ENCODE measurements around the gene SWT1.

Gene SWT1

GRCh38 chr1:185258676-185259075 lies 101.7 kb downstream of the SWT1 start:
- Histone ChIP-seq H3K4me3 (ENCODE audit: low read length) (no peak overlapping the region), H3K9ac (ENCODE audit: low read length) (no peak overlapping the region), H3K27ac (ENCODE audit: low read depth, low read length) (no peak overlapping the region), H3K36me3 (ENCODE audit: control insufficient read depth, insufficient read depth, low read length) (no peaks in the 10 kb centered on the region), H3K27me3 (ENCODE audit: control insufficient read depth, insufficient read depth, low read length) (no peaks in the 10 kb centered on the region), H3K4me1 (ENCODE audit: control insufficient read depth, insufficient read depth, low read length) (no peaks in the 10 kb centered on the region)

GRCh38 chr1:185260611-185261010 lies 103.6 kb downstream of the SWT1 start:
- H3K27me3 ChIP-seq (ENCODE audit: control insufficient read depth, insufficient read depth, low read length), result no peaks in the 10 kb centered on the region
- H3K36me3 ChIP-seq (ENCODE audit: control insufficient read depth, insufficient read depth, low read length), result no peaks in the 10 kb centered on the region
- no peak overlapping the region for H3K4me3 ChIP-seq (ENCODE audit: low read length)
- H3K27ac ChIP-seq (ENCODE audit: low read depth, low read length), result no peak overlapping the region
- no peak overlapping the region for H3K9ac ChIP-seq (ENCODE audit: low read length)
- no peaks in the 10 kb centered on the region for H3K4me1 ChIP-seq (ENCODE audit: control insufficient read depth, insufficient read depth, low read length)

GRCh38 chr1:185262151-185262550 lies 105.2 kb downstream of the SWT1 start:
- Histone ChIP-seq H3K27me3 (ENCODE audit: control insufficient read depth, insufficient read depth, low read length) (no peaks in the 10 kb centered on the region), H3K27ac (ENCODE audit: low read depth, low read length) (no peak overlapping the region), H3K4me3 (ENCODE audit: low read length) (no peak overlapping the region), H3K4me1 (ENCODE audit: control insufficient read depth, insufficient read depth, low read length) (no peaks in the 10 kb centered on the region), H3K9ac (ENCODE audit: low read length) (no peak overlapping the region), H3K36me3 (ENCODE audit: control insufficient read depth, insufficient read depth, low read length) (no peaks in the 10 kb centered on the region)

- Histone ChIP-seq H3K27me3 (ENCODE audit: control insufficient read depth, insufficient read depth, low read length) (no peaks in the 10 kb centered on the region), H3K27ac (ENCODE audit: low read depth, low read length) (no peak overlapping the region), H3K4me3 (ENCODE audit: low read length) (no peak overlapping the region), H3K4me1 (ENCODE audit: control insufficient read depth, insufficient read depth, low read length) (no peaks in the 10 kb centered on the region), H3K9ac (ENCODE audit: low read length) (no peak overlapping the region), H3K36me3 (ENCODE audit: control insufficient read depth, insufficient read depth, low read length) (no peaks in the 10 kb centered on the region)
Measured at GRCh38 chr1:185263292-185263691, 106.3 kb downstream of the SWT1 start.

GRCh38 chr1:185263780-185264179 lies 106.8 kb downstream of the SWT1 start:
- Histone ChIP-seq H3K9ac (ENCODE audit: low read length) (no peak overlapping the region), H3K27me3 (ENCODE audit: control insufficient read depth, insufficient read depth, low read length) (no peaks in the 10 kb centered on the region), H3K4me1 (ENCODE audit: control insufficient read depth, insufficient read depth, low read length) (no peaks in the 10 kb centered on the region), H3K36me3 (ENCODE audit: control insufficient read depth, insufficient read depth, low read length) (no peaks in the 10 kb centered on the region), H3K27ac (ENCODE audit: low read depth, low read length) (no peak overlapping the region), H3K4me3 (ENCODE audit: low read length) (no peak overlapping the region)

GRCh38 chr1:185265314-185265713 lies 108.3 kb downstream of the SWT1 start:
- Histone ChIP-seq H3K4me1 (ENCODE audit: control insufficient read depth, insufficient read depth, low read length) (no peaks in the 10 kb centered on the region), H3K36me3 (ENCODE audit: control insufficient read depth, insufficient read depth, low read length) (no peaks in the 10 kb centered on the region)

GRCh38 chr1:185267301-185267700 lies 110.3 kb downstream of the SWT1 start:
- no peak overlapping the region for H3K27ac ChIP-seq (ENCODE audit: low read depth, low read length)
- no peaks in the 10 kb centered on the region for H3K36me3 ChIP-seq (ENCODE audit: control insufficient read depth, insufficient read depth, low read length)
- H3K4me1 ChIP-seq (ENCODE audit: control insufficient read depth, insufficient read depth, low read length), result no peaks in the 10 kb centered on the region
- H3K4me3 ChIP-seq (ENCODE audit: low read length), result no peak overlapping the region
- no peak overlapping the region for H3K9ac ChIP-seq (ENCODE audit: low read length)
- no peaks in the 10 kb centered on the region for H3K27me3 ChIP-seq (ENCODE audit: control insufficient read depth, insufficient read depth, low read length)

More at GRCh38 chr1:185265314-185265713, 108.3 kb downstream of the SWT1 start:
- Histone ChIP-seq H3K4me3 (ENCODE audit: low read length) (no peak overlapping the region), H3K27ac (ENCODE audit: low read depth, low read length) (no peak overlapping the region), H3K27me3 (ENCODE audit: control insufficient read depth, insufficient read depth, low read length) (no peaks in the 10 kb centered on the region), H3K9ac (ENCODE audit: low read length) (no peak overlapping the region)

- no peaks in the 10 kb centered on the region for H3K27me3 ChIP-seq (ENCODE audit: control insufficient read depth, insufficient read depth, low read length)
- no peak overlapping the region for H3K27ac ChIP-seq (ENCODE audit: low read depth, low read length)
- no peaks in the 10 kb centered on the region for H3K36me3 ChIP-seq (ENCODE audit: control insufficient read depth, insufficient read depth, low read length)
Measured at GRCh38 chr1:185267701-185268100, 110.7 kb downstream of the SWT1 start.

GRCh38 chr1:185268352-185268751 lies 111.4 kb downstream of the SWT1 start:
- H3K4me1 ChIP-seq (ENCODE audit: control insufficient read depth, insufficient read depth, low read length), result no peaks in the 10 kb centered on the region
- no peaks in the 10 kb centered on the region for H3K27me3 ChIP-seq (ENCODE audit: control insufficient read depth, insufficient read depth, low read length)
- H3K9ac ChIP-seq (ENCODE audit: low read length), result no peak overlapping the region
- no peak overlapping the region for H3K4me3 ChIP-seq (ENCODE audit: low read length)
- no peaks in the 10 kb centered on the region for H3K36me3 ChIP-seq (ENCODE audit: control insufficient read depth, insufficient read depth, low read length)
- no peak overlapping the region for H3K27ac ChIP-seq (ENCODE audit: low read depth, low read length)

More at GRCh38 chr1:185267701-185268100, 110.7 kb downstream of the SWT1 start:
- Histone ChIP-seq H3K4me1 (ENCODE audit: control insufficient read depth, insufficient read depth, low read length) (no peaks in the 10 kb centered on the region), H3K4me3 (ENCODE audit: low read length) (no peak overlapping the region), H3K9ac (ENCODE audit: low read length) (no peak overlapping the region)

GRCh38 chr1:185271921-185272320 lies 115.0 kb downstream of the SWT1 start:
- H3K4me1 ChIP-seq (ENCODE audit: control insufficient read depth, insufficient read depth, low read length), result no peaks in the 10 kb centered on the region

GRCh38 chr1:185279571-185279970 lies 122.6 kb downstream of the SWT1 start:
- Histone ChIP-seq H3K27me3 (ENCODE audit: control insufficient read depth, insufficient read depth, low read length) (no peaks in the 10 kb centered on the region), H3K4me3 (ENCODE audit: low read length) (no peak overlapping the region), H3K4me1 (ENCODE audit: control insufficient read depth, insufficient read depth, low read length) (no peaks in the 10 kb centered on the region), H3K9ac (ENCODE audit: low read length) (no peak overlapping the region), H3K36me3 (ENCODE audit: control insufficient read depth, insufficient read depth, low read length) (no peaks in the 10 kb centered on the region), H3K27ac (ENCODE audit: low read depth, low read length) (no peak overlapping the region)

More at GRCh38 chr1:185271921-185272320, 115.0 kb downstream of the SWT1 start:
- H3K9ac ChIP-seq (ENCODE audit: low read length), result no peak overlapping the region
- H3K27me3 ChIP-seq (ENCODE audit: control insufficient read depth, insufficient read depth, low read length), result no peaks in the 10 kb centered on the region
- no peak overlapping the region for H3K4me3 ChIP-seq (ENCODE audit: low read length)
- no peaks in the 10 kb centered on the region for H3K36me3 ChIP-seq (ENCODE audit: control insufficient read depth, insufficient read depth, low read length)
- no peak overlapping the region for H3K27ac ChIP-seq (ENCODE audit: low read depth, low read length)

- no peaks in the 10 kb centered on the region for H3K36me3 ChIP-seq (ENCODE audit: control insufficient read depth, insufficient read depth, low read length)
- H3K4me3 ChIP-seq (ENCODE audit: low read length), result no peak overlapping the region
- no peaks in the 10 kb centered on the region for H3K4me1 ChIP-seq (ENCODE audit: control insufficient read depth, insufficient read depth, low read length)
- no peak overlapping the region for H3K27ac ChIP-seq (ENCODE audit: low read depth, low read length)
- H3K27me3 ChIP-seq (ENCODE audit: control insufficient read depth, insufficient read depth, low read length), result no peaks in the 10 kb centered on the region
- H3K9ac ChIP-seq (ENCODE audit: low read length), result no peak overlapping the region
Measured at GRCh38 chr1:185280589-185280988, 123.6 kb downstream of the SWT1 start.

- no peak overlapping the region for H3K4me3 ChIP-seq (ENCODE audit: low read length)
- H3K36me3 ChIP-seq (ENCODE audit: control insufficient read depth, insufficient read depth, low read length), result no peaks in the 10 kb centered on the region
- H3K4me1 ChIP-seq (ENCODE audit: control insufficient read depth, insufficient read depth, low read length), result no peaks in the 10 kb centered on the region
- H3K27me3 ChIP-seq (ENCODE audit: control insufficient read depth, insufficient read depth, low read length), result no peaks in the 10 kb centered on the region
- H3K9ac ChIP-seq (ENCODE audit: low read length), result no peak overlapping the region
- H3K27ac ChIP-seq (ENCODE audit: low read depth, low read length), result no peak overlapping the region
Measured at GRCh38 chr1:185281245-185281644, 124.3 kb downstream of the SWT1 start.

Data from rectal smooth muscle tissue (tissue), 1 donor.